Stomach smooth muscle (tissue), 2 donors: ENCODE results near the gene SLC2A11.

ENCODE experiments used
- H3K27ac ChIP-seq: one replicate; pipeline ENCODE4 v1.7.0; 2013; ENCODE audit warnings: mild to moderate bottlenecking, low read length, inconsistent platforms
- H3K27me3 ChIP-seq, 2 donors: one replicate each; pipeline ENCODE4 v1.7.0; 2013; ENCODE audit warnings: low read length in 2 of 2; ENCODE audit not compliant: insufficient read depth in 2 of 2, control insufficient read depth in 1 of 2
- H3K36me3 ChIP-seq, 2 donors: one replicate each; pipeline ENCODE4 v1.7.0; 2013; ENCODE audit warnings: low read length in 2 of 2; ENCODE audit not compliant: control insufficient read depth in 2 of 2, insufficient read depth in 2 of 2
- H3K4me1 ChIP-seq: one replicate; pipeline ENCODE4 v1.7.0; 2013; ENCODE audit warnings: low read length; ENCODE audit not compliant: control insufficient read depth, insufficient read depth
- H3K4me3 ChIP-seq, 2 donors: one replicate each; pipeline ENCODE4 v1.7.0; 2013; ENCODE audit warnings: low read length in 2 of 2
- H3K9ac ChIP-seq, 2 donors: one replicate each; pipeline ENCODE4 v1.7.0; 2013; ENCODE audit warnings: low read length in 2 of 2, mild to moderate bottlenecking in 1 of 2
- H3K9me3 ChIP-seq, 2 donors: one replicate each; pipeline ENCODE4 v1.7.0; 2013; ENCODE audit warnings: low read length in 2 of 2; ENCODE audit not compliant: control insufficient read depth in 2 of 2
- donor health status: healthy.
- donor health status: Pancreatic carcinoma.

Gene SLC2A11

GRCh38 chr22:23824476-23825245, 33.0 kb upstream of the SLC2A11 start:
- H3K4me3 ChIP-seq, result no peak overlapping the region
- H3K36me3 ChIP-seq, result peaks cover 46 to 76% of the 10 kb centered on the region in 2 donors
- no peaks in the 10 kb centered on the region for H3K9me3 ChIP-seq
- H3K9ac ChIP-seq, result no peak overlapping the region
- H3K27me3 ChIP-seq, result no peaks in the 10 kb centered on the region
- H3K27ac ChIP-seq, result no peak overlapping the region
- H3K4me1 ChIP-seq, result no peaks in the 10 kb centered on the region

GRCh38 chr22:23825246-23825905, 32.3 kb upstream of the SLC2A11 start:
- H3K4me1 ChIP-seq, result no peaks in the 10 kb centered on the region
- no peak overlapping the region for H3K9ac ChIP-seq
- no peak overlapping the region for H3K4me3 ChIP-seq
- no peaks in the 10 kb centered on the region for H3K27me3 ChIP-seq
- H3K27ac ChIP-seq, result no peak overlapping the region
- H3K36me3 ChIP-seq, result peaks cover 46 to 75% of the 10 kb centered on the region in 2 donors
- H3K9me3 ChIP-seq, result no peaks in the 10 kb centered on the region

- no peaks in the 10 kb centered on the region for H3K27me3 ChIP-seq
- peaks cover 42 to 69% of the 10 kb centered on the region in 2 donors for H3K36me3 ChIP-seq
- no peak overlapping the region for H3K27ac ChIP-seq
- H3K9me3 ChIP-seq, result no peaks in the 10 kb centered on the region
- H3K4me1 ChIP-seq, result peaks cover 2% of the 10 kb centered on the region
- H3K4me3 ChIP-seq, result no peak overlapping the region
- H3K9ac ChIP-seq, result no peak overlapping the region
These were observed 30.9 kb upstream of the SLC2A11 start for GRCh38 chr22:23826510-23827350.

GRCh38 chr22:23827351-23827995, 30.2 kb upstream of the SLC2A11 start:
- Histone ChIP-seq H3K36me3 (peaks cover 43 to 63% of the 10 kb centered on the region in 2 donors), H3K4me3 (no peak overlapping the region), H3K4me1 (peaks cover 5% of the 10 kb centered on the region), H3K27me3 (no peaks in the 10 kb centered on the region), H3K9ac (no peak overlapping the region), H3K27ac (no peak overlapping the region), H3K9me3 (no peaks in the 10 kb centered on the region)

GRCh38 chr22:23828800-23829680, 28.6 kb upstream of the SLC2A11 start:
- Histone ChIP-seq H3K27ac (no peak overlapping the region), H3K4me1 (peaks cover 5% of the 10 kb centered on the region), H3K27me3 (no peaks in the 10 kb centered on the region), H3K4me3 (no peak overlapping the region), H3K9me3 (no peaks in the 10 kb centered on the region), H3K36me3 (peaks cover 37 to 57% of the 10 kb centered on the region in 2 donors), H3K9ac (no peak overlapping the region)

- H3K36me3 ChIP-seq, result peaks cover 37 to 49% of the 10 kb centered on the region in 2 donors
These were observed 27.8 kb upstream of the SLC2A11 start for GRCh38 chr22:23829845-23830372.

GRCh38 chr22:23831261-23831660, 26.4 kb upstream of the SLC2A11 start:
- Histone ChIP-seq H3K9me3 (no peaks in the 10 kb centered on the region), H3K36me3 (peaks cover 30 to 42% of the 10 kb centered on the region in 2 donors), H3K27me3 (no peaks in the 10 kb centered on the region), H3K4me1 (peaks cover 15% of the 10 kb centered on the region), H3K9ac (no peak overlapping the region), H3K4me3 (no peak overlapping the region), H3K27ac (no peak overlapping the region)

More at GRCh38 chr22:23829845-23830372, 27.8 kb upstream of the SLC2A11 start:
- H3K27me3 ChIP-seq, result no peaks in the 10 kb centered on the region
- no peak overlapping the region for H3K9ac ChIP-seq
- no peaks in the 10 kb centered on the region for H3K9me3 ChIP-seq
- H3K4me1 ChIP-seq, result peaks cover 10% of the 10 kb centered on the region
- no peak overlapping the region for H3K4me3 ChIP-seq
- no peak overlapping the region for H3K27ac ChIP-seq

- Histone ChIP-seq H3K9me3 (no peaks in the 10 kb centered on the region), H3K36me3 (peaks cover 25 to 37% of the 10 kb centered on the region in 2 donors), H3K27ac (no peak overlapping the region), H3K27me3 (no peaks in the 10 kb centered on the region), H3K4me3 (no peak overlapping the region), H3K9ac (no peak overlapping the region), H3K4me1 (peaks cover 15% of the 10 kb centered on the region)
These were observed 25.9 kb upstream of the SLC2A11 start for GRCh38 chr22:23831781-23832180.

GRCh38 chr22:23832226-23833016, 25.3 kb upstream of the SLC2A11 start:
- Histone ChIP-seq H3K36me3 (peaks cover 19 to 31% of the 10 kb centered on the region in 2 donors), H3K27me3 (no peaks in the 10 kb centered on the region), H3K9ac (no peak overlapping the region), H3K27ac (no peak overlapping the region), H3K9me3 (no peaks in the 10 kb centered on the region), H3K4me3 (no peak overlapping the region), H3K4me1 (peaks cover 15% of the 10 kb centered on the region)
